Activated CD8-positive, alpha-beta memory T cell treated with anti-CD3 and anti-CD28 coated beads, Interleukin-2, amount 50 U/mL, for 24 hours (primary cell): ENCODE data around the gene HAGH.

ENCODE experiments used
- DNase-seq: peaks from one replicate; pipeline ENCODE4 v3.0.0-alpha.2; 2020; ENCODE audit errors: extremely low read depth

HAGH gene

DNA sequence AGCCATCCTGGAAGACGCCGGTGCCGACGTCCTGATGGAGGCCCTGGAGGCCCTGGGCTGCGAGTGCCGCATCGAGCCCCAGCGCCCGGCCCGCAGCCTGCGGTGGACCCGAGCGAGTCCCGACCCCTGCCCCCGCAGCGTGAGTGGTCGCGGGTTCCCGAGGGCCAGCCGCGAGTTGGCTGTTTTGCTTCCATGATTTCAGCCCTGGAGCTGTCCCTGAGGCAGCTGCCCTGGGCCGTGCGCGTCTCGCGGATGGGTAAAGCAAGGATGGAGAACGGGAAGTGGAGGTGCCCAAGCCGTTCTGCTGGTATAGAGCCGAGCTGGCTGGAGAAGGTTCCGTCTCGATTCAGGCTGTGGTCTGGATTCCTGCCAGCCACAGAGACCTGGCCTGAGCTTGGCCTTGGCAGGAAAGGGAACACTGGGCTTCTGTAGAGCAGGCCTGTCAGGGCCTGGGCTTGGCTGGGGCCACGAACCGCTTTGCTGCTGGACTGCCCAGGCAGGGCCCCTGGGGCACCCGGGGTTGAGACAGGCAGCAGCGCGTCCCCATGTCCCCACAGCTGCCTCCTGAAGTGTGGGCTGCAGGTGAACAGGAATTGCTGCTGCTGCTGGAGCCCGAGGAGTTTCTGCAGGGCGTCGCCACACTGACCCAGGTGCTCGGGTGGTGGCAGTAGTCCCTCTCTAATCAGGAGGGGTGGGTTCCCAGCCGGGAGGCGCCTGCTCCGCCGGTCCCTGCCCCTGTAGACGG, 52.8 kb downstream of the HAGH start:
- no peak for DNase-seq

DNA sequence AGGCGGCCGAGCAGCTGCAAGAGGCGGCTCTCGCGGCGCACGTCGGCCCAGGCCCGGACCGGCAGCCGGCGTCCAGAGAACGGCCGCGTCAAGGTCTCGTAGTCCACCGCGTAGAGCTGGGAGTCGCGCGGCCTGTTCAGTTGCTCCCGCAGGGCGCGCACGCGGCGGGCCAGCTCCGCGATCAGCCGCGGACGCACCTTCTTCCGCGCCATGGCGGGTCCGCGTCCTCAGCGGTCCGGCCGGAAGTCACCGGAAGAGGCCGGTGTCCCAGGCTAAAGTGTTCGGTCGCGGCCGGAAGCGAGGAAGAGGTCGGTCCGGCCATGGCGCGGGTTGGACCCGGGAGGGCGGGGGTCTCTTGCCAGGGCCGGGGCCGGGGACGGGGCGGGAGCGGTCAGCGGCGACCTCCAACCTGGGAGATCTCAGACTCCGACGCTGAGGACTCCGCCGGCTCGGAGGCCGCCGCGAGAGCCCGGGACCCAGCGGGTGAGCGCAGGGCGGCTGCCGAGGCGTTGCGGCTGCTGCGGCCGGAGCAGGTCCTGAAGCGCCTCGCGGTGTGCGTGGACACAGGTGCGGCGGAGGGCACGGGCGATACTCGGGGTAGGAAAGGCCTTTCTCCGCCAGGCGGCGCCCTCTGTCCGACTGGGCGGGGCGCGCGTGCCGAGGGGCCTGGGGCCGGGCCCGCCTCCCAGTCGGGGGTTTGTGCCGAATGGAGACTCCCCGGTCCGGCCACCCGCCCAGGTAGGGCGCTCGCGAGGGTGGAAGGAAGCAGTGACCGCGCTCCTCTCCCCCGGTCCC, 53.5 kb downstream of the HAGH start, which contains the start of gene MRPS34:
TSS of gene MRPS34 (minus strand) at position 227 of the 795 bp plus-strand sequence. CDS start at position 212, 15 bp downstream.
- no peak for DNase-seq

DNA sequence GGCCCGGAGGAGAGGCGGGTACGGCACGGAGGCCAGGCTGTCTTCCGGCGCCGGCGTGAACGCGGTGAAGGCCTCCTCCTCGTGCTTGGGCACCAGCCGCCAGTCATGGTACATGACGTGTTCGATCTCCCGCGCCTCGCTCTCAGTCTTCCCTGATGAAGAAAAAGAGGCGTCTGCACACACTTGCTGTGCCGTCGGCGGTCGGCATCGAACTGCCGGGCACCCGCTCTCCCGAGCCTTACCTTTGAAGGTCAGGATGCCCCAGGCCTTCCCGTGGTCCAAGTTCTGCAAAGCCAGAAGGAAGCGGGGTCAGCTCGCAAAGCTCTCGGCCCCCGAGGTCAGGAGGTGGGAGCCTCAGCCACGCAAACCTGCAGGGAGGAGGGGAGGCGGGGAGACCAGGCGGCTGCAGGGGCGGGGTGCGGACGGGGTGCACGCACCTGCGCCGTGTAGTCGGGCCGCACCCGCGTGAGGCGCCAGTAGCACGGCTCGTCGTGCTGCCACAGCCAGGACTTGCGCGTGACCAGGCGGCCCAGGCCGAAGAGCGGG, 54.2 kb downstream of the HAGH start, which contains the start of gene EME2:
TSS of gene EME2 (plus strand) at position 449 of the 546 bp plus-strand sequence. CDS start 418 bp downstream, outside the sequence.
- DNase-seq, result no peak

DNA sequence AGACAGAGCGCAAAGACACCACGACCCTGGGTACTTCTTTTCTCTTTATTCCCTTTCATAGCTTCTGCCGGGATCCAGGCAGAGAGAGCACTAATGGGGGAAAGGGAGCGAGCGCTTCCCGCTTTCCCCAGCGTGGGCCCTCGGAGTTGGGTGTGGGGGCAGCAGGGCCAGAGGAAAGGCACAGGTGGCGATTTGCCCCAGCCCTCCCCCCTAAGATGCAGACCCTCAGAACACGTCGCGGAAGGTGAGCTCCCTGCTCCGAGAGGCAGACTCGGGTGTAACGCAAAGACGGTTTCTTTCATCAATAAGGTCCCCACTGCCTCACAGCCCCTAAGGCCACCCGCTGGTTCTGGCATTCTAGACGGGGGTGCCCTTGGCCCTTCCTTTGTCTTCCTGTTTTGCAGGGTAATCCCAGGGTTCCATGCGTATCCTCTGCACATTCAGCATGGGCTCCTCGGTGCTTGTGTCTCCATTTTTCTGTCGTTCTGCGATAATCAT, 54.7 kb downstream of the HAGH start:
- no peak for DNase-seq

DNA sequence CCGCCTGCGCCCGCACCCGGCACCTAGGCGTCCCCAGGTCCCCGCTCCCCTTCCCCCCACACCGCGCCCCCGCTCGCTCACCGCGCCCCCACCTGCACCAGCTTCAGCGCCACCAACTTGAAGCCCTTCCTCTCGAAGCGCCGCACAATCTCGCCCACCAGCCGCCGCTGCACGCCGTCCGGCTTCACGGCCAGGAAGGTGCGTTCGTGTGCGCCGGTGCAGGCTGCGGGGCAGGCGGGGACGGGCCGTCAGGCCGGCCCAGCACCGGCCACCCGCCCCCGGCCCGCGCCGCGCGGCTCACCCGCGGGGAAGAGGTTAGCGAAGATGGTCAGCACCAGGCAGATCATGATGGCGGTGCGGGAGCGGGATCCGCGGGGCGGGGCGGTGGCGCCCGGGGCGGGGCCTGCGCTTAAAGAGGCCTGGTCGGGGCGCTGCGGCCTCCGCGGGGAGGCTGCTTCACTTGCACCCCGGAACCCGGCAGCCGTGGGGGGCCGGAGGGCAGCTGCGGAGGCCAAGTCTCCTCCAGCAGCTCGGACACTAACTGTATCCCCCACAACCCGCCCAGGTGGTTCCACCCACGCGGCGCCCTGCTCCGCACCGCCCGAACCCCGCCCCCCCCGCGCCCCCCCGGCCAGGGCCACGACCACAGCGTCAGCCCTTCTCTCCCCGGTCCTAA, 55.3 kb downstream of the HAGH start, which contains the start of gene NME3:
TSS of gene NME3 (minus strand) at position 356 of the 676 bp plus-strand sequence. CDS start at position 347, 9 bp downstream.
- no peak for DNase-seq

DNA sequence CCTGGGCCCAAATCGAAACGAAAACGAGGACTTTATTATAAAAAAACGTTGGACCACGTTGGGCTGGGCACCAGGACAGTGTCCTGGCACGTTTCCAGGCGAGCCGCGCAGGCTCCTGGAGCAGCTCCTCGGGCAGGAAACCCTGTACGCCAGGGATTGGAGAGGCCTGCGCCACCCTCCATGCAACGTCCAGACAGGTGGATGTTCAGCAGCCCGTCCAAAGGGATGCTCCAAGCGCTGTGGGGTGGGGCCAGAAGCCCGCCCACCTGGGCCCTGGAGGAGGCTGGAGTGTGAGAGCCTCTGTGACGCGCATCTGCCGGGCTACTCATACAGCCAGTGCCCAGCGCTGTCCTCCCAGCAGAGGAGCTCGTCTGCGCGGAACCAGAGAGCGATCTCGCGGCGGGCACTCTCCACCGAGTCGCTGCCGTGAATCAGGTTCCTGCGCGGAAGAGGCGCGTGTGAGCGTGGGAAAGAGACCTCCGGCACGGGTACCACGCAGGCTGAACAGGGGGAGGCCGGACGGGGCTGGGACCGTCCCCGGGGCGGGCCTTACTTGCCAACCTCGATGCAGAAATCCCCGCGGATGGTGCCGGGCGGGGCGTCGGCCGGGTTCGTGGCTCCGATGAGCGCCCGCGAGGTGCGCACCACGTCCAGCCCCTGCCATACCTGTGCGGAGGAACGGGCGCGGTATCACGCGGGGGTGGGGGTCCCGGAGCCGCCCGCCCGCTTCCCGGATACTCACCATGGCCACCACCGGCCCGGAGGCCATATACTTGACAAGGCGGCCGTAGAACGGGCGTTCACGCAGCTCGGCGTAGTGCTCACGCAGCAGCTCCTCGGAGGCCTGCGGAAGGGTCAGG, 56.1 kb downstream of the HAGH start:
- no peak for DNase-seq

GRCh38 chr16:1769402-1770300, 57.0 kb downstream of the HAGH start:
- DNase-seq, result no peak

DNA sequence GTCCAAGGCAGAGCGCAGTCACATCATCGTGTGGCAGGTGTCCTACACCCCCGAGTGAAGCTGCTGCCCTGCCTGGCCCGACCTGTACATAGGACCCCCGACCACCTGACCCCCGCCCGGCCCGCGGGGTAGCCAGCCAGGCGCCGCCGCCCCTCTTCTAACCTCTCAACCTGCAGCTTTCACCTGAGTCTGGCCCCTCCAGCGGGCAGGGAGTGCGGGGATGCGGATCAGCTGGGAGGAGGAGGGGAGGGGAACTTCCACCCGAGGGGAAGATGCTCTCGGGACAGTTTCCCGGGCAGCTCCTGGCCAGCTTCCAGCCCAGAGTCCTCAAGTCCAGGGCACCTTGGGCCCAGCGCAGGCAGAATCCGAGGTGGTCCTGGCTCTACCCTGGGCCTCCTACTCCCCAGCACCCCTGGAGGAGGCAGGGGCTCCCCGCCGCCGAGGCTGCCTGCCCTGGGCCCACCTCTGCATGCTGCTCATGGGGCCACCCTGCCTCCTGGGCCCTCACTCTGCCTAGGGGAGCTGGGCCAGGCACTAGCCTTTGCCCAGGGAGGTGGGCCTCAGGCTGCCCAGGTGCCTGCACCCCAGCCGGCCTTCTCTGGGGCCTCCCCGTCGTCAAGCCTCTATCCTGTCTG, 57.7 kb downstream of the HAGH start:
- no peak for DNase-seq

DNA sequence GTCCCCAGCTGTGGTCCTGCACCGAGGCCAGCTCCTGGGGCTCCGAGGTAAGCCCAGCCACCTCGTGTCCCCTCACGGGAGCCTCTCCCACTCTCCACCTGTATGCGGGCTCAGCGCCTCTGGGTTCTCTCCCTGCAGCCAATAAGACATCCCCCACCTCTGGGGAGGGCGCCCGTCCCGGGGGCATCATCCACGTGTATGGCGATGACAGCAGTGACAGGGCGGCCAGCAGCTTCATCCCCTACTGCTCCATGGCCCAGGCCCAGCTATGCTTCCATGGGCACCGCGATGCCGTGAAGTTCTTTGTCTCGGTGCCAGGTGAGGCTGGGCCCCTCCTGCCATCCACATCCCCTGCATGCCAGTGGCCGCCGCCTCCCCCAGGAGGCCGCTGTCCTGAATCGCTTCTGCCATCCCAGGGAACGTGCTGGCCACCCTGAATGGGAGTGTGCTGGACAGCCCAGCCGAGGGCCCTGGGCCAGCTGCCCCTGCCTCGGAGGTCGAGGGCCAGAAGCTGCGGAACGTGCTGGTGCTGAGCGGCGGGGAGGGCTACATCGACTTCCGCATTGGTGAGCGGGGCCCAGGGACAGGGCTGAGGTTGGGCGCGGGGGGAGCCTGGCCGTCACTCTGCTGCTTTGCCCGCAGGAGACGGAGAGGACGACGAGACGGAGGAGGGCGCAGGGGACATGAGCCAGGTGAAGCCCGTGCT, 58.4 kb downstream of the HAGH start:
- no peak for DNase-seq

GRCh38 chr16:1767116-1767994, 59.3 kb downstream of the HAGH start:
- DNase-seq, result no peak

DNA sequence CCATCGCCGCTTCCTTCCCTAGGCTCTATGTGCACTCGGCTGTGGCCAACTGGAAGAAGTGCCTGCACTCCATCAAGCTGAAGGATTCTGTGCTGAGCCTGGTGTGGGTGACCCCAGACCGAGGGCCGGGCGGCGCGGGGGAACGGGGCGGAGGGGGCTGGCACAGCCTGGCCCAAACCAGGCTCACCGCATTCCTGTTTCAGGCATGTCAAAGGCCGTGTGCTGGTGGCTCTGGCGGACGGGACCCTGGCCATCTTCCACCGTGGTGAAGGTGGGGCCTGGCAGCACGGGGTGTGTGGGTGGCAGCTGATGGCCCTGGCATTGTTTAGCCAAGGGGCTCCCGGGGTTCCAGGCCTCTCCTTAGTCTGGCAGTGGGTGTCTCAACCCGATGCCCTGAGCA, 59.9 kb downstream of the HAGH start:
- DNase-seq, result no peak

- no peak for DNase-seq
Observed at GRCh38 chr16:1766231-1766630, 60.4 kb downstream of the HAGH start.

- no peak for DNase-seq
Observed at GRCh38 chr16:1765826-1766225, 60.8 kb downstream of the HAGH start.

DNA sequence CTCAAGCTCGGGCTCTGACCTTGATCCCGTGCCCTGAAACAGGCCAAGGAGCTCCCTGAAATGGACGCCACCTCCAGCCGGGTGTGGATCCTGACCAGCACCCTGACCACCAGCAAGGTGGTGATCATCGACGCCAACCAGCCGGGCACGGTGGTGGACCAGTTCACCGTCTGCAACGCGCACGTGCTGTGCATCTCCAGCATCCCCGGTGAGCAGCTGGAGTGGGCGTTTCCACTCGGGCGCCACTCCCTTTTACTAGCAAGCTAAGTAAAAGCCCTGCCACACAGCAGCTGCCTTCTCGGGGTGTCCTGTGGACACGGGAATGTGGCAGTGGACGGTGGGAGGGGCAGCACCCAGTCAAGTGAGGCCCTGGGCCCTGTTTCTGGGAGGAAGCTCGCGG, 61.7 kb downstream of the HAGH start:
- no peak for DNase-seq

DNA sequence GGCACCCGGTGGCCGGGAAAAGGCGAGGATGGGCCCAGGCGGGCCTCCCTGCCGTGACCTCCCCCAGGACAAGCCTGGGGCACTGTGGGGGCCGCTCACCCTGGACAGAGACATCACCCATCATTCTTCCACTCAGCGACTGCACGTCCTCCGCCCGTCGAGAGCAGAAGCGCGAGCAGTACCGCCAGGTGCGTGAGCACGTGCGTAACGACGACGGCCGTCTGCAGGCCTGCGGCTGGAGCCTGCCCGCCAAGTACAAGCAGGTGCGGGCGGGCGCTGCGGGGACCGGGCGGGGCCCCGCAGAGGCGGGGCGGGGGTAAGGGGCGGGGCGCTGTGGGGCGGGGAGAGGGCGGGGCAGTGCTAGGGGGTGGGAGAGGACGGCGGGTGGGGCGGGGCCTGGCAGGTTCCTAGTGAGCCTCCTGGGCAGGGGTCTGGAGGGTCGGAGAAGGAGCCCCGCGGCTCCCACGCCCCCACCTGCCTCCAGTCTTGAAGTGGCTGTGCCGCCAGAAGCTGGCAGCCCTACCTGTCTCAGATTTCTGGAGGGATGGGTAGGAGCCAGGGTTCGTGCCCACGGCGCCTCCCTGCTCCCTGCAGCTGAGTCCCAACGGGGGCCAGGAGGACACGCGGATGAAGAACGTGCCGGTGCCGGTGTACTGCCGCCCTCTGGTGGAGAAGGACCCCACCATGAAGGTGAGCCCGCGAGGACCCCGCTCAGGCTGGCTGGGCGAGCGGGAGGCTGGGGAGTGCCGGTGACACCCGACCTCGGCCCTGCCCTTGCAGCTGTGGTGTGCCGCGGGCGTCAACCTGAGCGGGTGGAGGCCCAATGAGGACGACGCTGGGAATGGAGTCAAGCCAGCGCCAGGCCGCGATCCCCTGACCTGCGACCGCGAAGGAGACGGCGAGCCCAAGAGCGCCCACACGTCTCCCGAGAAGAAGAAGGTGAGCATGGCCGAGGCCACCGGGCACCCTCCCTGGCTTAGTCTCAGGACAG, 62.8 kb downstream of the HAGH start:
- no peak for DNase-seq

GRCh38 chr16:1762879-1763520, 63.6 kb downstream of the HAGH start:
- no peak for DNase-seq
